ENCODE results near the gene PITPNC1.

DNA sequence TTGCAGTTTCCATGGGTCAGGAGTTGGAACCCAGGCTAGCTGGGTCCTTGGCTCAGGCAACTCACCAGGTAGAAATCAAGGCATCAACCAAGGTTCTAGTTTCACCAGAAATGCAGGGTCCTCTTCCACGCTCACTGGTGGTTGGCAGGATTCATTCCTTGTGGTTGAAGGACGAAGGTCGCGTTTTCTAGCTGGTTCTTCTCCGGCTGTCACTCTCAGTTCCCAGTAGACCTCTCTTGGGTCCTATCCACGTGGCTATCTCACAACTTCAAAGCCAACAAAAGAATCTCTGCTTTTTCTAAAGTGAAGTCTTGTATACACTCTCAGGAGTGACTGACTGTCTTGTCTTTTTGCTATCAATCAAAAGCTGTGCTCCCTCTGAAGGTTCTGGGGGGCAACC lies 194.4 kb downstream of the PITPNC1 start:
- TF ChIP-seq, protein P1, sequence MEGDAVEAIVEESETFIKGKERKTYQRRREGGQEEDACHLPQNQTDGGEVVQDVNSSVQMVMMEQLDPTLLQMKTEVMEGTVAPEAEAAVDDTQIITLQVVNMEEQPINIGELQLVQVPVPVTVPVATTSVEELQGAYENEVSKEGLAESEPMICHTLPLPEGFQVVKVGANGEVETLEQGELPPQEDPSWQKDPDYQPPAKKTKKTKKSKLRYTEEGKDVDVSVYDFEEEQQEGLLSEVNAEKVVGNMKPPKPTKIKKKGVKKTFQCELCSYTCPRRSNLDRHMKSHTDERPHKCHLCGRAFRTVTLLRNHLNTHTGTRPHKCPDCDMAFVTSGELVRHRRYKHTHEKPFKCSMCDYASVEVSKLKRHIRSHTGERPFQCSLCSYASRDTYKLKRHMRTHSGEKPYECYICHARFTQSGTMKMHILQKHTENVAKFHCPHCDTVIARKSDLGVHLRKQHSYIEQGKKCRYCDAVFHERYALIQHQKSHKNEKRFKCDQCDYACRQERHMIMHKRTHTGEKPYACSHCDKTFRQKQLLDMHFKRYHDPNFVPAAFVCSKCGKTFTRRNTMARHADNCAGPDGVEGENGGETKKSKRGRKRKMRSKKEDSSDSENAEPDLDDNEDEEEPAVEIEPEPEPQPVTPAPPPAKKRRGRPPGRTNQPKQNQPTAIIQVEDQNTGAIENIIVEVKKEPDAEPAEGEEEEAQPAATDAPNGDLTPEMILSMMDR (IDR thresholded peaks at IDR 0.05) = no peak
- TF ChIP-seq POLR2AphosphoS5 (IDR thresholded peaks at IDR 0.05; ENCODE audit: low read depth, low read length) = no peak
- TF ChIP-seq, protein P2, sequence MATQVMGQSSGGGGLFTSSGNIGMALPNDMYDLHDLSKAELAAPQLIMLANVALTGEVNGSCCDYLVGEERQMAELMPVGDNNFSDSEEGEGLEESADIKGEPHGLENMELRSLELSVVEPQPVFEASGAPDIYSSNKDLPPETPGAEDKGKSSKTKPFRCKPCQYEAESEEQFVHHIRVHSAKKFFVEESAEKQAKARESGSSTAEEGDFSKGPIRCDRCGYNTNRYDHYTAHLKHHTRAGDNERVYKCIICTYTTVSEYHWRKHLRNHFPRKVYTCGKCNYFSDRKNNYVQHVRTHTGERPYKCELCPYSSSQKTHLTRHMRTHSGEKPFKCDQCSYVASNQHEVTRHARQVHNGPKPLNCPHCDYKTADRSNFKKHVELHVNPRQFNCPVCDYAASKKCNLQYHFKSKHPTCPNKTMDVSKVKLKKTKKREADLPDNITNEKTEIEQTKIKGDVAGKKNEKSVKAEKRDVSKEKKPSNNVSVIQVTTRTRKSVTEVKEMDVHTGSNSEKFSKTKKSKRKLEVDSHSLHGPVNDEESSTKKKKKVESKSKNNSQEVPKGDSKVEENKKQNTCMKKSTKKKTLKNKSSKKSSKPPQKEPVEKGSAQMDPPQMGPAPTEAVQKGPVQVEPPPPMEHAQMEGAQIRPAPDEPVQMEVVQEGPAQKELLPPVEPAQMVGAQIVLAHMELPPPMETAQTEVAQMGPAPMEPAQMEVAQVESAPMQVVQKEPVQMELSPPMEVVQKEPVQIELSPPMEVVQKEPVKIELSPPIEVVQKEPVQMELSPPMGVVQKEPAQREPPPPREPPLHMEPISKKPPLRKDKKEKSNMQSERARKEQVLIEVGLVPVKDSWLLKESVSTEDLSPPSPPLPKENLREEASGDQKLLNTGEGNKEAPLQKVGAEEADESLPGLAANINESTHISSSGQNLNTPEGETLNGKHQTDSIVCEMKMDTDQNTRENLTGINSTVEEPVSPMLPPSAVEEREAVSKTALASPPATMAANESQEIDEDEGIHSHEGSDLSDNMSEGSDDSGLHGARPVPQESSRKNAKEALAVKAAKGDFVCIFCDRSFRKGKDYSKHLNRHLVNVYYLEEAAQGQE (IDR thresholded peaks at IDR 0.05; ENCODE audit: insufficient read depth in 1 of 2, low read depth in 2 of 2, low read length in 1 of 2) = no peak

All from Panc1 (cell line).